HG02571 (cell line): ENCODE data around the gene MMP27.

Experiments used
- ATAC-seq: cut with Tn5 transposase; IDR thresholded peaks from one replicate; pipeline ENCODE4 v1.9.1; 2021; ENCODE audit warnings: mild to moderate bottlenecking, moderate library complexity; ENCODE audit not compliant: unreplicated experiment

Gene MMP27

GRCh38 chr11:102704841-102705240, 728 bp downstream of the MMP27 start:
- no peak for ATAC-seq

- no peak for ATAC-seq
These were observed 1.6 kb downstream of the MMP27 start for GRCh38 chr11:102703826-102704493.

GRCh38 chr11:102695201-102695600, 10.4 kb downstream of the MMP27 start:
- no peak for ATAC-seq

GRCh38 chr11:102685754-102686153, 19.8 kb downstream of the MMP27 start:
- ATAC-seq, result no peak

GRCh38 chr11:102685338-102685737, 20.2 kb downstream of the MMP27 start:
- ATAC-seq, result no peak

GRCh38 chr11:102683277-102683676, 22.3 kb downstream of the MMP27 start:
- ATAC-seq, result no peak

- ATAC-seq, result no peak
These were observed 24.6 kb downstream of the MMP27 start for GRCh38 chr11:102680945-102681344.

GRCh38 chr11:102678022-102678421, 27.5 kb downstream of the MMP27 start:
- no peak for ATAC-seq

- ATAC-seq, result no peak
These were observed 29.5 kb downstream of the MMP27 start for GRCh38 chr11:102676084-102676483.

GRCh38 chr11:102669664-102670063, 35.9 kb downstream of the MMP27 start:
- peak; percentile 60 for ATAC-seq

- ATAC-seq, result no peak
These were observed 39.1 kb downstream of the MMP27 start for GRCh38 chr11:102666331-102666957.

- peak; percentile 55 for ATAC-seq
These were observed 41.4 kb downstream of the MMP27 start for GRCh38 chr11:102664001-102664752.

- no peak for ATAC-seq
These were observed 43.0 kb downstream of the MMP27 start for GRCh38 chr11:102662607-102663006.

GRCh38 chr11:102661040-102661439, 44.5 kb downstream of the MMP27 start:
- no peak for ATAC-seq

- ATAC-seq, result no peak
These were observed 49.0 kb downstream of the MMP27 start for GRCh38 chr11:102656528-102656927.

- no peak for ATAC-seq
These were observed 50.0 kb downstream of the MMP27 start for GRCh38 chr11:102655547-102655946.

- ATAC-seq, result no peak
These were observed 50.8 kb downstream of the MMP27 start for GRCh38 chr11:102654761-102655160.

- ATAC-seq, result no peak
These were observed 51.8 kb downstream of the MMP27 start for GRCh38 chr11:102653744-102654291.

GRCh38 chr11:102647430-102647829, 58.1 kb downstream of the MMP27 start:
- no peak for ATAC-seq

- no peak for ATAC-seq
These were observed 61.6 kb downstream of the MMP27 start for GRCh38 chr11:102643941-102644340.
